AG20443 (cell line): ENCODE measurements around the gene CREG2.
A peak's percentile ranks its signal among the peaks of the same experiment; 100 is the strongest.

Experiments used
- DNase-seq: peaks from one replicate; pipeline ENCODE4 v3.0.0; 2012; ENCODE audit warnings: low spot score, mixed read lengths

Gene CREG2

GRCh38 chr2:101307503-101307902 is 79.8 kb downstream of the CREG2 start:
- no peak for DNase-seq

- DNase-seq: peak; percentile 16
Observed at GRCh38 chr2:101306410-101306809, 80.9 kb downstream of the CREG2 start.

GRCh38 chr2:101305492-101306078 is 81.7 kb downstream of the CREG2 start:
- DNase-seq: peak; percentile 55

GRCh38 chr2:101305035-101305434 is 82.3 kb downstream of the CREG2 start:
- no peak for DNase-seq

- DNase-seq: no peak
Observed at GRCh38 chr2:101303688-101304087, 83.6 kb downstream of the CREG2 start.

- DNase-seq: no peak
Observed at GRCh38 chr2:101302016-101302415, 85.3 kb downstream of the CREG2 start.

GRCh38 chr2:101300836-101301235 is 86.5 kb downstream of the CREG2 start:
- DNase-seq: no peak

GRCh38 chr2:101300164-101300563 is 87.1 kb downstream of the CREG2 start:
- no peak for DNase-seq

GRCh38 chr2:101299604-101300003 is 87.7 kb downstream of the CREG2 start:
- DNase-seq: no peak

GRCh38 chr2:101297383-101297782 is 89.9 kb downstream of the CREG2 start:
- DNase-seq: no peak

- peak; percentile 55 for DNase-seq
Observed at GRCh38 chr2:101296371-101296770, 90.9 kb downstream of the CREG2 start.

GRCh38 chr2:101295895-101296294 is 91.4 kb downstream of the CREG2 start:
- no peak for DNase-seq
